Measurements from ENCODE around the gene CD93.

DNA sequence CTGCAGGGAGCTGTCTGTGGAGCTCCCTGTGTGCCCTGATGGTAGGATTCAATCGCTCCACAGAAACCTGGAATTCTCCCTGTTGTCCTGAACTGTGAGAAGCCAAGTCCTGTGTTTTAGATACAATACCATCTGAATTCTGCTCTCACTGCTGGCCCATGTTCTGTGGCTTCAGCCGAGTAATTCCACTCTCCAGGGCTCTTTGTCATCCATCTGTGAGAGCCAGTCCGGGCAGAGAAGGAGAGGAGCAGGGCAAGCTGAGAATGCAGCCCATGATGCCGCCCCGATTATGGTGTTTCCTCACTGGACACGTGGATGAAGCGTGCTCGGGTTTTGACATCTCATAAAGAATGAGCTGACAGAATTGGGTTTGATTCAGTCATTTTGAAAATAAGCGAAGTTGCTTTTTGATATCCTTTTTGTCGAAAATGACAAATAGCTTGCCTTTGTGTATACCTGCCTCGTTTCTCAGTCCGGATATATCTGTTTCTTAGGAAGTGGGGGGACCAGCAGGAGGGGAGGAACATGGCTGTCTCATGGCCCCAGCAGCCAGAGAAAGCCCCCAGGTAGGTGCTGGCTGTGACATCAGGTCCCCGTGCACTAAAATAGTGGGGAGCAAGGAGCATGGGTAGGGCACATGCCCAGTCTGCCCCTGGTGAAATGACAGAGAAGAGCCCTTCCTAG, 8.2 kb upstream of the CD93 start:
- TF ChIP-seq, protein P1, sequence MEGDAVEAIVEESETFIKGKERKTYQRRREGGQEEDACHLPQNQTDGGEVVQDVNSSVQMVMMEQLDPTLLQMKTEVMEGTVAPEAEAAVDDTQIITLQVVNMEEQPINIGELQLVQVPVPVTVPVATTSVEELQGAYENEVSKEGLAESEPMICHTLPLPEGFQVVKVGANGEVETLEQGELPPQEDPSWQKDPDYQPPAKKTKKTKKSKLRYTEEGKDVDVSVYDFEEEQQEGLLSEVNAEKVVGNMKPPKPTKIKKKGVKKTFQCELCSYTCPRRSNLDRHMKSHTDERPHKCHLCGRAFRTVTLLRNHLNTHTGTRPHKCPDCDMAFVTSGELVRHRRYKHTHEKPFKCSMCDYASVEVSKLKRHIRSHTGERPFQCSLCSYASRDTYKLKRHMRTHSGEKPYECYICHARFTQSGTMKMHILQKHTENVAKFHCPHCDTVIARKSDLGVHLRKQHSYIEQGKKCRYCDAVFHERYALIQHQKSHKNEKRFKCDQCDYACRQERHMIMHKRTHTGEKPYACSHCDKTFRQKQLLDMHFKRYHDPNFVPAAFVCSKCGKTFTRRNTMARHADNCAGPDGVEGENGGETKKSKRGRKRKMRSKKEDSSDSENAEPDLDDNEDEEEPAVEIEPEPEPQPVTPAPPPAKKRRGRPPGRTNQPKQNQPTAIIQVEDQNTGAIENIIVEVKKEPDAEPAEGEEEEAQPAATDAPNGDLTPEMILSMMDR (IDR thresholded peaks at IDR 0.05): no peak
- TF ChIP-seq POLR2A (IDR thresholded peaks at IDR 0.05): no peak
- no peak for TF ChIP-seq EP300 (IDR thresholded peaks at IDR 0.05)
- TF ChIP-seq POLR2AphosphoS5 (IDR thresholded peaks at IDR 0.05): no peak

Data from upper lobe of left lung (tissue), 4 donors.